Measurements from ENCODE around the gene AHRR.
"Not testable (repeated sequence)": the region's sequence is repeated elsewhere in the genome, so short reads cannot be mapped to it uniquely, and the experiment has no call there.

AHRR gene

DNA sequence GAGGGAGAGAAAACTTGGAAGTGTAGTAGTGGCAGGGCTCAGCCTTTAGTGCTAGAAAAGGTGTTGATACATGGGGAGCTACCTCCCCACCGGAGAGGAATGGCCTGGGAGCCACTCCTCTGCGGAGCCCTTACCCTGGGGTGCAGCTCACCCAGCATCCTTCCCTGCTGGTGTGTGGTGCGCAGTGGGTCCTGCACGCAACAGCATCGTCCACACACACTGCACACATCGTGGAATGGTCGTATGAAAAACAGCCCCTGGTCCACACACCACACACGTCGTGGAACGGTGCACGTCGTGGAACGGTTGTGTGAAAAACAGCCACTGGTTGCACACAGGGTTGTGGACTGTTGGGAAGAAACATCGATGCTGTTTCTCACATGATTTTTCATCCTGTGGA is 16.1 kb upstream of the AHRR start:
- no peak for DNase-seq (ENCODE audit: low read depth in 2 of 3, low spot score in 1 of 3)

DNA sequence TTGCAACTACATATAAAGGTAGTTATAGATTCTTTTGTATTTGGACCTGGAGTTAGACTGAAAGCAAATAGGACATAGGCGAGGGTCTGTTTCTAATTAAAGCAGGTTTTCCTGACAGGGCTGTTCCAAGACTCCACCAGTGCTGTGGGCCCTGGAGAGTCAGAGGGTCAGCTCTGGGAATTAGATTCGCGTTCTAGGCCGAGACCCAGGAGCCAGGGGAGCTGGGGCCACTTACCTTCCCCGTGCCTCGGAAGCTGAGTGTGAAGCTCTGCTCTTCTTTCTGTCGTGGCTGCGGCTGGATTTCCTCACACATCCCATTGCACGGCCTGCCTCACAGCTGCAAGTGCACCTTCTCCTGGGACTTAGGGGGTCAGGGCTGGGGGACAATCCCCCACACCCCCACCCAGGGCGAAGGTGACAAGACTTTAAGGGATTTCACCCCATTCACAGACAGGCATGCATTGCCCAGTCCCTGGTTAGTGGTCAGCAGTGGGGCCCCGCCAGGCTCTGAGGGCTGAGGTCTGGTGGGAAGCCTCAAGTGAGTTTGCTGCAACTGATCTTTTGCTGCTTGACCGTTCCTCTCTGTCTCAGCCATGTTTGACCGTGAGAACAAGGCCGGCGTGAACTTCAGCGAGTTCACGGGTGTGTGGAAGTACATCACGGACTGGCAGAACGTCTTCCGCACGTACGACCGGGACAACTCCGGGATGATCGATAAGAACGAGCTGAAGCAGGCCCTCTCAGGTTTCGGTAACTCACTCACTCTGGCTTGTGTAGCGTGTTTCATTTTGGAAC is 15.3 kb upstream of the AHRR start:
- DNase-seq (ENCODE audit: low read depth in 2 of 3, low spot score in 1 of 3) = no peak

DNA sequence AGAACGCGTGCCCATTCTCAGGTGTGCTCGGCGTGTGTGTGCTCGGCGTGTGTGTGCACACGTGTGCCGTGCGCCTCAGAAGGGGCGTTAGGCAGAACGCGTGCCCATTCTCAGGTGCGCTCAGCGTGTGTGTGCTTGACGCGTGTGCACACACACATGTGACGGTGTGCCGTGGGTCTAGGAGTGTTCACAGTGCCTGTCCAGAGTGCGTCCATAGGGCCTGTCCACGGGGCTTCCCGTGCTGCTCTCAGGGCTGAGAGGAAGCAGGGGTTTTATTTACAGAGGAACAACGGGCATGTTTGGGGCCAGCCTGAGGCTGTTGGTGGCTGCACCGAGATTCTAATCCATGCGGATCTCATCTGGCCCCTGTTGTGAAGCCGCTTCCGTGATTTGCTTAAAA is 14.2 kb upstream of the AHRR start:
- DNase-seq (ENCODE audit: low read depth in 2 of 3, low spot score in 1 of 3) = no peak

DNA sequence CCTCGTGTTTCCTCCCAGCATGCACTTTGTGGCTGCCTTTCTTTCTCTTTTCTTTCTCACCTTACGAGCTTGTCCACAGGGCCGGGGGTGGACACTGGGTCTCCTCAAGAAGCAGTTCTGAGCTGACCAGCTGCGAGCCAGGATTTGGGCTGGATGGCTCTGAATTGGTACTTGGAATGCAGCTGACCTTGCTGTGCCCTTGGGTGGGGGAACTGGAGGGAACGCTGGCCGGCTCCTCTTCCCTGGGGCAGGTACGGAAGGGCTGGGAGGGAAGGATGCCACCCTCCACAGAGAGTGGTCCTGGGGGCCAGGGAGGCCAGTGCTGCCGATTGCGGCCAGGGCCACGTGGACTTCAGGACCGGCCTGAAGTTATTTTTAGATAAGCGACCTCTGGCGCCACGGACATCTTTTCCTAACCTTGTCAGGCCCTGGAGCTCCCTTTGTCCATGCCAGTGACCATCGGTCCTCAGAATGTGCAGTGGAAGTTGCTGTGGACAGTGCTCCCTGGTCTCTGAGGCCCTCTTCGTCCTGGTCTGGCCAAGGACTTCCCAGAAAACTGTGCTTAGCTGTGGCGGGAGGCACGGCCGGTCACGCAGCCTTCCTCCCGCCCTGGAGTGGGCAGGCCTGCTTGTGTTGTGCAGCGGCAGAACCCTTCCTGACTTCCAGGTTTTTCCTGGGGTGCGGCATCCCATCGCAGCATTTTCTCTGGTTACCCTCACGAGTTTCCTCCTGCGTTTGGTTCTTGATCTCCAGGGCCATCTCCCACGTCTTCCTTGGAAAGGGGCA is 13.5 kb upstream of the AHRR start:
- DNase-seq (ENCODE audit: low read depth in 2 of 3, low spot score in 1 of 3) = no peak

DNA sequence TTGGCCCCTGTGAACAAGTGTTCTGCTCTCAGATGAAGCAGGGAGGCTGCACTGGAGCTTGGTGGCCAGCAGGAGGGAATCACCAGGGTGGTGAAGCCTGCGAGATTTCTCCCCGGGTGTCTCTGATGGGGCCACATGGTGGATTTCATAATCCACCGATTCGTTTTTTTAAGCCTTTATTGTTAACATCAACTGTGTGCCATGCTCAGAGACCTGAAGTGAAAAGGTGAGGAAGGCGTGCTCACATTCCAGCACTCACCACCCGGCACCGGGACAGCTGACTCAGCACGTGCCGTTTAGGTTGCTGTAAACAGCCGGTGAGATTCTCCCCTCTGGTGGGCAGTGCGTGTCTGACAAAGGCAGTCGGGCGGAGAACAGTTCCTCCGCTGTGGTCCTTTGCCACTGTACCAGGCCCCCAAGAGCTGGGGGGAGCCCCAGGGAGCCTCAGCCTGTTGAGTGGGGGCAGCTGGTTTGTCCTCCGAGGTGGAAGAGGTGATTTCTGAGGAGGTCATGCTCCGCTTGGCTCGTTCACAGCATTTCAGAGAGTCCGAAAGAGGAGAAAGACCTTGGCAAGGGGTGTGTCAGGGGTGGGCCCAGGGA is 12.7 kb upstream of the AHRR start:
- DNase-seq (ENCODE audit: low read depth in 2 of 3, low spot score in 1 of 3) = no peak

DNA sequence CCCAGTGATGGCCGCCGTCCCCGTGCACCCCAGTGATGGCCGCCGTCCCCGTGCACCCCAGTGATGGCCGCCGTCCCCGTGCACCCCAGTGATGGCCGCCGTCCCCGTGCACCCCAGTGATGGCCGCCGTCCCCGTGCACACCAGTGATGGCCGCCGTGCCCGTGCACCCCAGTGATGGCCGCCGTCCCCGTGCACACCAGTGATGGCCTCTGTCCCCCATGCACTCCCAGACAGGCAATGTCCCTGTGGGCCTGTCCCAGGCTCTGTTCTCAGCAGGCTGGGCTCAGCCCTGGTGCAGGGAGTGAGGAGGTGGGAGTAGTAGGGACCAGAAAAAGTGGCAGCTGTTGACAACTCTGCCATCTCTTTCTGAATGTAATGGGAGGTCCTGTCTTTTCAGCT is 11.7 kb upstream of the AHRR start:
- not testable (repeated sequence) for DNase-seq (ENCODE audit: low read depth in 2 of 3, low spot score in 1 of 3)

DNA sequence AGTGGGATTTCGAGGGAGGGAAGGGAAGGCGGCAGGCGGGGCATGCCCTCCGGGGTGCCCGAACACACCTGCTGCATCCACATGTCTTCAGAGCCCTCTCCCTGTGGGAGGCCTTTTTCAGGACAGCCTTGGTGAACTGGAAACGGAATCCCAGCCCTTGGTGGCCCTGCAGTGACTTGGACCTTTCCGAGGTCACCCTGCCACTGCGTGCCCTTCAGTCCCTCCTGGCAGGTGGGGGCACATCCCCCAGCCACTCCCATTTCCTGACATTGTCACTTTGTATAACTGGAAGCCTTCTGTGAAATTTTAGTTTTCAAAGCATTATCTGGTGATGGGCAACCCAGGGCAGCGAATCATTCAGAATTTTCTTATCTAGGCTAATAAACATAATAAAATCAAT is 11.0 kb upstream of the AHRR start:
- DNase-seq (ENCODE audit: low read depth in 2 of 3, low spot score in 1 of 3) = no peak

DNA sequence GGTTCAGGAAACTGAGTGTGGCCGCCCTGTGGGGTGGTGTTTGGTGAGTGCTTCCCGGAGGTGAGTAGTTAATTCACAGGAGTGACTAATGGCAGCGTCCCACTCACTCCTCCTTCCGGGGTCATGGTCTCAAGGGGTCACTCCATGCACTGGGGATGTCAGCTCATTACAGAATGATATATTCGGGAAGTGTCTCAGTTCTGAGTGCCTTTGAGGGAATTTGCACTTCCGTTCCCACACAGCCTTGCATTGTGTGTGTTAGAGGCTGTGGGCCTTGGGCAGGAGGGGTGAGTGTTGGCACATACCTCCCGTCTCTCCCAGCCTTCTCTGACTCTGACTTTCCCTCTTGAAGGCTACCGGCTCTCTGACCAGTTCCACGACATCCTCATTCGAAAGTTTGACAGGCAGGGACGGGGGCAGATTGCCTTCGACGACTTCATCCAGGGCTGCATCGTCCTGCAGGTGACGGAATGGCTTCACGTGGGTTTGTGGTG is 10.5 kb upstream of the AHRR start:
- no peak for DNase-seq (ENCODE audit: low read depth in 2 of 3, low spot score in 1 of 3)

DNA sequence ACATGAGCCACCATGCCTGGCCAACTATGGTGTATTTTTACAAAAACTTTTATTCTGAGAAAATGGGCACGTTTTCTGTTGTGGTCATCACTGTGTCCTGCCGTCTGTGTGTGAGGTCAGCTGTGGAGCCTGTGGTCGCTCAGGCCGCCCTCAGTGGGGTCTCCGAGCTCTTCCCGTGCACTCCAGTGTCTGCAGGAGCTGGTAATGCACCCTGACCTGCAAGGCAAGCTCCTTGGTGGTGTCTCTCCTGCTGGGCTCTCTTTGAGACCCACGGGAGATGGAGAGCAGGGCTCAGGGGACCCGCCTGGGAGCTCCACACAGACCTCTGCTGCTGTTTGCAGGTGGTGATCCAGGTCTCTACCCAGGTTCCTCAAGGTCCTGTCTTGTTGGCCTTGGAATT is 9.6 kb upstream of the AHRR start:
- no peak for DNase-seq (ENCODE audit: low read depth in 2 of 3, low spot score in 1 of 3)

DNA sequence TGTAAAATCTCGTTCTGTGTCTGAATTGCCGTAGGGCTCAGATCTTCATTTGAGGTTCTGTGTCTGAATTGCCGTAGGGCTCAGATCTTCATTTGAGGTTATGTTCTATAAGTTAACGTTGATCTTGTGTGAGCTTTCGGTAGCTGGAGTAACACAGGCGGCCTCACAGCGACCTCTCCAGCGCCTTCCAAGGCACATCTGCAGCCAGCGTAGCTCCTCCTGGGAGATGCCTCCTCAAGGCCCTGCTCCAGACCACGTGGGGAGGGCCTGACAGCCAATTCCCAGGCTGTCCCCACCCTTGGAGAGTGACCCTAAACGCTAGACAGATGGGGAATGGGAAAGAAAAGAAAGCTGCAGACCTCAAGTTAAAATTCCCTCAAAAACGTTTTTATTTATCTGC is 8.7 kb upstream of the AHRR start:
- no peak for DNase-seq (ENCODE audit: low read depth in 2 of 3, low spot score in 1 of 3)

DNA sequence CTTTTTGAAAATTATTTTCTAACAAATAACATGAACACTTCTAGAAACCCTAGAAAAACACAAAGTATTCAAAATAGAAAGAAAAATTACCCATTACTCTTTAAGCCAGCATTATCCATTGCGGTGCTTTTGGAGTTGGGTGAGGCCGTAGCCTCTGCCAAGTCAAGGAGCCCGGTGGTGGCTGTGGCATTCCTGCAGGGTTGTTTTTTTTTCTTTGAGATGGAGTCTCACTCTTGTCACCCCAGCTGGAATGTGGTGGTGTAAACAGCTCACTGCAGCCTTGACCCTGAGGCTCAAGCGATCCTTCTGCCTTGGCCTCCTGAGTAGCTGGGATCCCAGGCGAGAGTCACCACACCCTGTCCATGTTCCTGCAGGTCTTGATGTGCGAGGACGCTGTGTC is 8.2 kb upstream of the AHRR start:
- no peak for DNase-seq (ENCODE audit: low read depth in 2 of 3, low spot score in 1 of 3)

DNA sequence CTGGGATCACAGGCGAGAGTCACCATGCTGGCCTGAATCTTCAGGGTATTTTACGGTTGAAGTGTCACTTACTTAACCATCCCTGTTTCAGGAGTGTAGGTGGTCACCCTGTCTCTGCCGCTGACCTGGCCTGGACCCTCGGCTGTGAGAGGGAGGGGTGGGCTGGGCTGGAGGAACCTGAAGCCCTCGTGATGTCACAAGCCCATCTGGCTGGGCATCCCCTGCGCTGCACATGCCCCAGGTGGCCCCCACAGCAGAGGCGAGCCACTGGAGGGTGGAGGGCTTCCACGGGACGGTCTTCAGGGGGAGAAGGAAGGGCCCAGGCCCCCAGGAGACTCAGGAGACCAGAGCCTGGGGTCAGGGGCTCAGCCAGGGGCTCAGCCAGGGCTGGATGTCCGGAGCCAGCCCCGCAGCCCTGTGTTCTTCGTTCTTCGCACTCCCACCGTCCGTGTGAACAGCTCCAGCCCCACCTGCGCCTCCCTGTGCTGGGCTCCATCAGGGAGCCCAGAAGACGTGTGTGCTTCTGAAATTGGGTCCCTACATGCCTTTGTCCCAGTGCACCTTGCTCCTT is 7.6 kb upstream of the AHRR start:
- no peak for DNase-seq (ENCODE audit: low read depth in 2 of 3, low spot score in 1 of 3)

DNA sequence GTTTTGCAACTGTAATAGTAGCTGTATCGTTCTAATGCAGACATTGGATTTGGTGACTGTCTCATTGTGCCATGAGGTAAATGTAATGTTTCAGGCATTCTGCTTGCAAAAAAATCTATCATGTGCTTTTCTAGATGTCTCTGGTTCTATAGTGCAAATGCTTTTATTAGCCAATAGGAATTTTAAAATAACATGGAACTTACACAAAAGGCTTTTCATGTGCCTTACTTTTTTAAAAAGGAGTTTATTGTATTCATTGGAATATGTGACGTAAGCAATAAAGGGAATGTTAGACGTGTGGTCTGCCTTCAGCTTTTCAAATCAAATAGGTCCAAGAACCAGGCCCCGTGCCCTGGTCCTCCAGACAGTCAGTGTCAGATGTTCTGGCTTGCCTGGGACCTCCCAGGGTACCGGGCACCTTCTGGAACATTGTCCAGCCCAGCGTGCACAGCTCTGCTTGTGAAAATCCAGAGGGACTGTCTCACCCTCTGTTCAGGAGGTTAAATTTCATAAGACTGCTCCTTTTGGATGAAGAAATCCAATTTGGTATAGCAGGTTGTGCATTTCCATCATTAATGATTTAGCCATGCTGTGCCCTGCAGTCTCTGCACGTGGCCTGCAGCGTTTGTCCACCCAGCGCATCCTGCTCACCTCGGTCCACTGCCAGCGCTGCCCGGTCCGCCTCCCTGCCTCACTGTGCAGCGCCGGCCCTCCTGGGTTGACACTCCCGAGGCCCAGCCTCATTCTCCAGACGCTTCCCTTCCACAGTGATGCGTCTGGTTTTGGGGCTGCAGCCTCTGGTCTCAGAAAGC is 6.6 kb upstream of the AHRR start:
- DNase-seq (ENCODE audit: low read depth in 2 of 3, low spot score in 1 of 3) = no peak

DNA sequence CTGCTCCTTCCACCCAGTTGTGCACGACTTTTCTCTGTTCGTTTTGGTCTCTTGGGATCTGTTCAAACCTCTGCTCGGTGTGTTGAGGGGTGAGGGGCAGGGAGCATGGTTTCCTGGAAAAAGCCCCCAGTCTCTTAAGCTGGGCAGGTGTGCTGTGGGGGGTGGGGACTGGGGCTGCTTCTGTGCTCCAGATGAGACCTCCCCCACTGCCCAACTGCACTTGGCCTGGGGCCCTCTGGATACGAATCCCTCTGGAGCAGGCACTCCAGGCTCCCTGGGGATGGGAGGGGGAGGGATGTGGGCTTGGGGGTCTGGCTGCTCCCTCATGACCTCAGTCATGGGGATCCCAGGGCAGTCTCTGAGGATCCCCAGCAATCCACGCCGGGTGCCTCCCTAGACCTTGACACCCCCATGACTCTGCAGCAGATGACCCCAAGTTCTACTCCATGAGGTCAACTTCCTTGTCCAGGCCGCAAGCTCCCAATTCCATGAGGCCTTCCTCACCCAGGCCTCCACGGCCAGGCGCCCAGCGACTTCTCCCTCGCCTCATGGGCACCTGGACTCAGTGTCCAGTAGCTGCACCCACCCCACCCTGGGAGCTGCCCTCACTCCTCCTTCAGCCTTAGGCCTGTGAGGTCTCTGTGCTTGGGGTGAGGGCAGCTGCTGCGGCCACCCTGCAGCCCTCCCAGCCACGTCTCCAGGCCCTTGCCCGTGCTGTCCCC is 5.9 kb upstream of the AHRR start:
- DNase-seq (ENCODE audit: low read depth in 2 of 3, low spot score in 1 of 3) = no peak

DNA sequence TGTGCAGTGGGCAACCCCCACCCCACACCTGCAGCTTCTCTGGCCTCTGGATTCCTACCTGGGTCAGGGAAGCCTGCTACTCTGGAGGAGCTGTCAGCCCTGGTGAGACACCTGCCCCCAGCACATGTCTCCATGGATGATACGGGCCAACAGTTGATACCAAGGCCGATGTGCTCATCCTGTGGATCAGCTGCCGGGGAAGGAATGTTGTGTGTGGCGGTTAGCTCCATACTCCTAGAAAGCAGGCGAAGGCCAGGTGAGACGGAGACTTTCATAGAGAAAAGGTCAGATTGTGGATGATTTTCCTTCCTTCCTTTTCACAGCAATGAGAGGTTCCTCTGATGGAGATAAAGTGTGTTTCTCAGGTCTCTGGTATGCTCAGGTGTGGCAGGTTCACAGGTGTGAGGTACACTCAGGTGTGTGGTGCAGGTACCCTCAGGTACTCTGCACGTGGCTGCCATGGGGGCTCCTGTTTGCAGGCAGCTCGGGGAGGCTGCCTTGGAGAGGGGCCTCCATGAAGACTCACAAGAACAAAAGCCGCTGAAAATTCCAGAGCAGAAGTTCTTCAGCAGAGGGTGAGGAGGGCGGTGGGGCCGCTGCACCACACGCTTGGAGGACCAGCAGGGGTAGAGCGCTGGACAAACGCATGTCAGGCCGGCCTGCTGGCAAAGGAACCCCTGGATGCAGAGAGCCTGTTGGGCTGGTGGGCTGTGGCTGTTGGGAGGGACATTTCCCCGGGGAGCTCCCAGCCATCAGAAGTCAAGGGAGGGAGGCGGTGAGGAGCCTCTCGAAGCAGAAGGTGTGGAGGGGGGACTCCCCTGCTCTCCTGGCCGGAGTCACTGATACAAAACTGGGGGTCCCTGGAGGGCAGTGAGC is 5.1 kb upstream of the AHRR start:
- no peak for DNase-seq (ENCODE audit: low read depth in 2 of 3, low spot score in 1 of 3)

DNA sequence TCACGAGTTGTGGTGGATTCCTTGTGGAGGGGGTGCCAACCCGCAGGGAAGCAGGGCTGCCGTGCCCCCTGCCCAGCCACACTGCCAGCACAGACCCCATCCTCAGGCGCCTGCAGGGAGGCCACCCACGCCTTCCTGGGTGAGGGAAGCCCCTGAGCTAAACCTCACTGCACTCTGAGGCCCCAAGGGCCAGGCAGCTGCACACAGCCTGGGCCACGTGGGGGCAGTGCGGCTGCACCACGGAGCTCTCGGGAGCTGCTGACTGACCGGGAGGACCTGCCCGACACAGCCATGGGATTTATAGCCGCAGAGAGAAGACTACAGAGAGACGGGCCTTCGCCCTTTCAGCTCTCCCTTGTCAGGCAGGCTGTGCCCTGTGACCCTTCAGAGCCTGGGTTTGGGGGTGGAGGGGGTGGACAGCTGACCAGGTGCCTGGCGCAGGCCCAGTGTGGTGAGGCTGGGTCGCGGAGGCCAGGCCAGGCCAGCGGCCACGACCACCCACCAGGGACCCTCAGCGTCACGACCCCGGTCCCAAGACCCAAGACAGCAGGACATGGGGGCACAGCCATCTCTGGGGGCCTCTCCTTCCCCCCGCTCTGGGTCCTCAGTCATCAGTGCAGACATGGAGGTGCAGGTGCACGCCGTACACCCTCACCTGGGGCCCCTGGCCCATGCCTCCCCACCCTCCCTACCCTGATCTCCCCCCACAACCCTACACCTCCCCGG is 4.3 kb upstream of the AHRR start:
- peak in 2 of 3 donors; percentile 27 to 39 for DNase-seq (ENCODE audit: low read depth in 2 of 3, low spot score in 1 of 3)

DNA sequence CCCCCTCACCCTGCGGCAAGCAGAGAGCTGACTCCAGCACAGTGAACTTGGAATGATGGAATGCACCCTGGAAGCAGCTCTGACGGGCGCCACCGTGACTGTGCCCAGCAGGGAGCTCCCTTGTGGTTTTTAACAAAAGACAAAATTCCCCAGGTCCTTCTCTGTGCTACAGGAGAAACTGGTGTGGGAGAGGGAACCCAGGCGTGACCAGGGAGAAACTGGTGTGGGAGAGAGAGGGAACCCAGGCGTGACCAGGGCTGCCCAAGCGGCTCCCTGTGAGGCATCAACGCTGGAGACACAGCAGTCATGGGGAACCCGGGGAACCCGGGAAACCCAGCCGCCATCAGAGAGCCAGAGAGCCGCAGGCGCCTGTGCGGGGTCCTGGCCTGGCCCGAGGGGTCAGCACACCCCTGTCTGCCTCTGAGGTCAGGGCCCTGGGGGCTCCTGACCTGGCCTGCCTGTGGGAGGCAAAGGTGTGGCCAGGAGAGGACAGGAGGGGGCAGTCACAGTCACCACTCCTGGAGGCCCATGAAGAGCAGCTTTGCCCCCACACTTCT is 3.1 kb upstream of the AHRR start:
- no peak for DNase-seq (ENCODE audit: low read depth in 2 of 3, low spot score in 1 of 3)

DNA sequence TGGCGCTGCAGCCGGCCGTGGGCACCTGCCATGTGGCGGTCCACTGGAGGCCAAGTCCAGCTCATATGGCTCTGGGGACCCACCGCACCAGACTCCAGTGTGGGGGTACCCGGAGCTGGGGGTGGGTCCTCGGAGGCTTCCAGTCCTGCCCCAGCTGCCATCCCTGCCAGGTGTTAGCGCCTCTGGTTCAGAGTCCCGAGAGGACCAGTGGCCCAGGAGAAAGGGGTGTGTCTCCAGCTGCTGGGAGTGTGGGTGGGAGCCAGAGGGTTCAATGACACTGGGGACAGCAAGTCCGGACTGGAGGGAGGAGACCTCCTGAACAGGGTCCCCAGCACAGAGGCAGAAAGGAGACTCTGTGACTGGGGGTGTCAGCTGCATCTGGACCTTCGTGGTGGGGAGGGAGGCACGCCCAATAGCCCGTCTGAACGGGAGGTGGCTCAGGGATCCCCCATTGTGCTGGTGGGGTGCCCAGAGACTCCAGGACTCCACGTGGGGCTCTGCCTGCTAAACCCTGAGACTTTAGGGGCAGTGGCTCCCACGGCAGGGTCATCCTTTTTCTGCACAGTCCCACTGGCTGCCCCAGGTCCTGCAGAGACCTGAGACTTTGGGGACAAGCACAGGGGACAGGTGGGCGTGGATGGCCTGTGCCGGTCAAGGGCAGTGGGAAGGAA is 2.4 kb upstream of the AHRR start:
- no peak for DNase-seq (ENCODE audit: low read depth in 2 of 3, low spot score in 1 of 3)

Data from stimulated activated CD4-positive, alpha-beta T cell treated with anti-CD3 and anti-CD28 coated beads, Interleukin-12 subunit alpha, Interleukin-12 subunit beta, amount 100 ng/mL, for 48 hours (primary cell).